CD4-positive, alpha-beta T cell (primary cell): Measurements from ENCODE around the gene MEX3B. TPM values are rescaled to one million over a fixed set of nuclear protein-coding genes. Genes with fewer than 3 reads are reported as not detected.

ENCODE experiments used
- ATAC-seq: fragments of 200-7000 bp; cut with Tn5 transposase; one replicate; pipeline ENCODE4 v1.10.0; 2022; ENCODE audit warnings: mild to moderate bottlenecking; ENCODE audit not compliant: poor library complexity
- CTCF ChIA-PET: fragments of 350-600 bp; sonication (Branson Sonifier 250); formaldehyde crosslinking; loops from one replicate; lab custom pipeline; 2021; ENCODE audit warnings: antibody characterized with exemption, inconsistent platforms; lab: Charles Lee
- POLR2A ChIA-PET: fragments of 350-600 bp; sonication (Branson Sonifier 250); formaldehyde crosslinking; loops from one replicate; lab custom pipeline; 2021; ENCODE audit warnings: antibody characterized with exemption, inconsistent platforms; lab: Charles Lee
- DNase-seq, 14 experiments: peaks; one replicate each; pipeline ENCODE4 v3.0.0-alpha.2; 2013 to 2020; ENCODE audit warnings: mixed read lengths in 2 of 14
- H3K27ac ChIP-seq, 2 donors: one replicate each; pipeline versions ENCODE4 v1.5.1 to v1.7.0; 2013; ENCODE audit warnings: low read length in 2 of 2, low read depth in 1 of 2, mild to moderate bottlenecking in 1 of 2
- H3K27me3 ChIP-seq, 2 experiments: 1 replicate in 1 of 2; 2 replicates in 1 of 2; pipeline versions ENCODE4 v1.6.1 to v1.7.0; 2013; ENCODE audit warnings: low read length in 2 of 2, control low read depth in 1 of 2, mild to moderate bottlenecking in 1 of 2, moderate library complexity in 1 of 2; ENCODE audit not compliant: insufficient read depth in 2 of 2, control insufficient read depth in 1 of 2
- H3K36me3 ChIP-seq: one replicate; pipeline ENCODE4 v1.6.1; 2013; ENCODE audit warnings: low read length, control low read depth; ENCODE audit not compliant: insufficient read depth
- H3K4me1 ChIP-seq: one replicate; pipeline ENCODE4 v1.6.1; 2013; ENCODE audit warnings: low read length, control low read depth; ENCODE audit not compliant: insufficient read depth
- H3K4me3 ChIP-seq: one replicate; pipeline ENCODE4 v1.5.1; 2013; ENCODE audit warnings: mild to moderate bottlenecking, low read length, moderate library complexity
- H3K9me3 ChIP-seq, 2 experiments: 1 replicate in 1 of 2; 2 replicates in 1 of 2; pipeline versions ENCODE4 v1.6.1 to v1.7.0; 2013; ENCODE audit warnings: low read length in 2 of 2, mild to moderate bottlenecking in 2 of 2, control low read depth in 1 of 2, moderate library complexity in 1 of 2; ENCODE audit not compliant: control insufficient read depth in 1 of 2, insufficient read depth in 1 of 2
- H3K27ac Mint-ChIP-seq: one replicate; pipeline ENCODE4 v1.8.0; 2020; ENCODE audit warnings: mixed read lengths
- H3K27me3 Mint-ChIP-seq: one replicate; pipeline ENCODE4 v1.8.0; 2021; ENCODE audit warnings: mixed read lengths
- H3K36me3 Mint-ChIP-seq: one replicate; pipeline ENCODE4 v1.8.0; 2021; ENCODE audit warnings: low read depth, mixed read lengths
- H3K4me1 Mint-ChIP-seq: one replicate; pipeline ENCODE4 v1.8.0; 2021; ENCODE audit warnings: low read depth, mixed read lengths
- H3K4me3 Mint-ChIP-seq: one replicate; pipeline ENCODE4 v1.8.0; 2020; ENCODE audit warnings: mild to moderate bottlenecking, mixed read lengths
- H3K9me3 Mint-ChIP-seq: one replicate; pipeline ENCODE4 v1.8.0; 2020; ENCODE audit warnings: mixed read lengths
- CTCF ChIP-seq: fragments of 200-600 bp; IDR thresholded peaks from one replicate; pipeline ENCODE4 v1.8.0; 2022; ENCODE audit warnings: antibody characterized with exemption, mild to moderate bottlenecking
- intact Hi-C, 2 experiments: fragments of 100-400 bp; cut with DNase I in 1 of 2; cut with micrococcal nuclease in 1 of 2; formaldehyde crosslinking; loops; one replicate each; pipeline versions ENCODE4 v1.15.1 to v1.9.0; 2023 to 2025; cut with DNase I, micrococcal nuclease
- total RNA-seq, 174 experiments: library from RNA in 2 of 174; stranded (reverse) in 2 of 174; gene quantifications; one replicate each; pipeline ENCODE4 v1.2.3 and lab custom pipeline; 2021 to 2026

The MEX3B gene
- total RNA-seq, 2 experiments from 2014 or later = 5.4 TPM

- H3K4me1 ChIP-seq = peaks cover 16% of the 10 kb centered on the region
- no peaks in the 10 kb centered on the region for H3K27me3 Mint-ChIP-seq
- intact Hi-C loops = loop anchor here in 1 of 2 experiments (10.0 kb wide), 1 partner anchor 626 kb away; no protein-coding TSS in a partner anchor
- POLR2A ChIA-PET = no interaction called here
- H3K36me3 ChIP-seq = no peaks in the 10 kb centered on the region
- ATAC-seq = no peak
- peaks cover 5% of the 10 kb centered on the region for H3K4me1 Mint-ChIP-seq
- no peak overlapping the region for H3K4me3 ChIP-seq
- H3K9me3 ChIP-seq = peaks cover 0 to 20% of the 10 kb centered on the region in 2 experiments
- peaks cover 2 to 4% of the 10 kb centered on the region in 2 experiments for H3K27me3 ChIP-seq
- no peaks in the 10 kb centered on the region for H3K36me3 Mint-ChIP-seq
- no peaks in the 10 kb centered on the region for H3K9me3 Mint-ChIP-seq
- no peak overlapping the region for H3K27ac Mint-ChIP-seq
- TF ChIP-seq CTCF = no peak
- H3K27ac ChIP-seq = no peak overlapping the region
- CTCF ChIA-PET = no interaction called here
- no peak overlapping the region for H3K4me3 Mint-ChIP-seq
- no peak for DNase-seq
Measured at GRCh38 chr15:82040862-82041261, 5.0 kb downstream of the MEX3B start.

- H3K4me1 Mint-ChIP-seq = peaks cover 5% of the 10 kb centered on the region
- H3K4me1 ChIP-seq = peaks cover 15% of the 10 kb centered on the region
- ATAC-seq (no peak), DNase-seq (no peak)
- ChIA-PET CTCF (no interaction called here), POLR2A (no interaction called here)
- no peaks in the 10 kb centered on the region for H3K27me3 Mint-ChIP-seq
- no peaks in the 10 kb centered on the region for H3K36me3 Mint-ChIP-seq
- H3K27ac ChIP-seq = no peak overlapping the region
- H3K4me3 Mint-ChIP-seq = no peak overlapping the region
- no peaks in the 10 kb centered on the region for H3K9me3 Mint-ChIP-seq
- TF ChIP-seq CTCF = no peak
- no peak overlapping the region for H3K4me3 ChIP-seq
- H3K9me3 ChIP-seq = peaks cover 0 to 20% of the 10 kb centered on the region in 2 experiments
- intact Hi-C loops = loop anchor here in 1 of 2 experiments (10.0 kb wide), 1 partner anchor 626 kb away; no protein-coding TSS in a partner anchor
- no peaks in the 10 kb centered on the region for H3K36me3 ChIP-seq
- peaks cover 2 to 4% of the 10 kb centered on the region in 2 experiments for H3K27me3 ChIP-seq
- no peak overlapping the region for H3K27ac Mint-ChIP-seq
Measured at GRCh38 chr15:82040390-82040789, 5.4 kb downstream of the MEX3B start.

GRCh38 chr15:82039871-82040270 lies 5.9 kb downstream of the MEX3B start:
- ChIA-PET CTCF (no interaction called here), POLR2A (no interaction called here)
- Histone ChIP-seq H3K36me3 (no peaks in the 10 kb centered on the region), H3K27me3 (peaks cover 2 to 4% of the 10 kb centered on the region in 2 experiments), H3K9me3 (peaks cover 0 to 20% of the 10 kb centered on the region in 2 experiments), H3K4me3 (no peak overlapping the region), H3K27ac (no peak overlapping the region), H3K4me1 (peaks cover 10% of the 10 kb centered on the region)
- DNase-seq (no peak), ATAC-seq (no peak)
- H3K36me3 Mint-ChIP-seq = no peaks in the 10 kb centered on the region
- H3K9me3 Mint-ChIP-seq = no peaks in the 10 kb centered on the region
- intact Hi-C loops = loop anchor here in 1 of 2 experiments (10.0 kb wide), 1 partner anchor 625 kb away; no protein-coding TSS in a partner anchor
- TF ChIP-seq CTCF = no peak
- no peak overlapping the region for H3K4me3 Mint-ChIP-seq
- H3K4me1 Mint-ChIP-seq = peaks cover 5% of the 10 kb centered on the region
- H3K27ac Mint-ChIP-seq = no peak overlapping the region
- no peaks in the 10 kb centered on the region for H3K27me3 Mint-ChIP-seq
